GM21360 (cell line): ENCODE data around the gene GRIK1.

Experiments
- ATAC-seq: cut with Tn5 transposase; IDR thresholded peaks from one replicate; pipeline ENCODE4 v1.9.1; 2021; ENCODE audit warnings: mild to moderate bottlenecking, moderate library complexity; ENCODE audit not compliant: unreplicated experiment

The GRIK1 gene

GRCh38 chr21:29787361-29787909 lies 152.4 kb downstream of the GRIK1 start:
- no peak for ATAC-seq

GRCh38 chr21:29786496-29787360 lies 153.1 kb downstream of the GRIK1 start:
- ATAC-seq: no peak

DNA sequence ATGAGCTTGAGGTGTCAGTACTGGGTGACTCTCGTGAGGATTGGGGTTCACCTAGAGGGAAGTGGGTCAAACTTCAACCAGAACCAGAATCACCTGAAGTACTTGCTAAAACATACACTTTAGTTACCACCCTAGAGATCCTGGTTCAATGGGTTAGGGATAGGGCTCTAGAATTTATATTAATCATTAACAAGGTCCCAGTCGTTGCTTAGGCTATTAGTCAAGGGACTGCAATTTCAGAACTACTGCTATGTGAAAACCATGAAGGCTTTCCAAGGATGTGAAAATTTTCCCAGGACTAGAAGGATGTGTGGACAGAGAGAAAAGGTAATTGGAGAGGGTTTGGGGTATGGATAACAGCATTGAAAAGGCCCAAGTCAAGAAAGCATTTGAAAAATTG lies 162.6 kb downstream of the GRIK1 start:
- ATAC-seq: no peak

GRCh38 chr21:29775462-29775861 lies 164.3 kb downstream of the GRIK1 start:
- no peak for ATAC-seq

GRCh38 chr21:29771491-29772066 lies 168.2 kb downstream of the GRIK1 start:
- ATAC-seq: no peak

DNA sequence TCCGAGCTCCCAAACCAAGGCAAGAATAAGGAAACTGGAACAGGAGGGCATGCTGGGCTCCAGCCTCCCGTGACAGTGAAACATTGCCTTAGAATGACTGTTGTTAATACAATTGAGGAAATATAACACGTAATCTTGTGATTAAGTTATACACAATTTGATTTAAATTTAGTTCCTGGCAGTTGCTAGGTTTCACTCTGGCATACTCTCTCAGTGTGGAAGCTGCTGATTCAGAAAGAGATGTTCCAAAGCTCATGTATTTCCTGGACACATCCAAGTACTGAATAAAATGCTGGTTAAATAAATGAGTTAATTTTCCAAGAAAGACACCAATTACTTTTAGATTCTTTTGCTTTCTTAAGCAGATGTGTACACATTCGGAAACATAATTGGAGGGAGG lies 176.1 kb downstream of the GRIK1 start:
- no peak for ATAC-seq

DNA sequence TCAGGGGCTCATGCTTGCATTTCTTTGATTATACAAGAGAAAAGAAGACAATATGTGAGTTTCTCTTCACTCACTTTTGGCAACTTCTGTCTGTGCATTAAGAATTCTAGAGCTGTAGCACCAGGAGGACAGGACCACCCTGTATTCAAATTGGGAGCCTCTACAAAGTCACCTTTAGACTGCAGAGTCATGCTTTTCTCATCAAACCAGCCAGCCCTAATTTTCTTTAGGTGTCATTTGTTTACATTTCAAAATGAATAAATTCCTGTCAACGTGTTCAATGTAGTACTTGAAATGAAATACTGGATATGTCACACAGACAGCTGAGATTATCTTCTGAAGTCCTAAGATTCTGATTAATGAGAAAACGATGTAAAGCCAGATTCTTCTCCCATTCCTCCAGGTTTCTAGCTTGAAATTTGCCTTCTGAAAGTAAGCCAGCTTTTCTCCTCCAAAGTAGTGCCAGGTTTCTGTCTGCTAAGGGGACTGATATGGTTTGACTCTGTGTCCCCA lies 177.2 kb downstream of the GRIK1 start:
- no peak for ATAC-seq

GRCh38 chr21:29753216-29753615 lies 186.6 kb downstream of the GRIK1 start:
- ATAC-seq: no peak

- ATAC-seq: no peak
These were observed 188.2 kb downstream of the GRIK1 start for GRCh38 chr21:29751473-29752185.

DNA sequence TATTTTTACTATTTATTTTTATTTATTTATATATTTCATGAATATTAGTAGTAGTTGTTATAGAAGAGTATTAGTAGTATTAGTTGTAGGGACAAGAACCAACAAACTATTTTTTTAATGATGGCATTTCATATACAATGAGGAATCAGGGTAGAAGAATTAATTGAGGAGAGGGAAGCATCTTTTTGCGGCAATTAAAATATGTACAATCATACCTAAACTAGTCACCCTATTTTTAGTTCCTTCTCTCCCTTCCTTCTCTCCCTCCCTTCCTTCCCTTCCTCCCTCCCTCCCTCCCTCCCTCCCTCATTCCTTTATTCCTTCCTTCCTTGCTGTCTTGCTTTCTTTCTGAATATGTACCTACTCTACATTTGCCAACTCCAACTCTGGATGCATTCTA lies 189.8 kb downstream of the GRIK1 start:
- ATAC-seq: no peak

DNA sequence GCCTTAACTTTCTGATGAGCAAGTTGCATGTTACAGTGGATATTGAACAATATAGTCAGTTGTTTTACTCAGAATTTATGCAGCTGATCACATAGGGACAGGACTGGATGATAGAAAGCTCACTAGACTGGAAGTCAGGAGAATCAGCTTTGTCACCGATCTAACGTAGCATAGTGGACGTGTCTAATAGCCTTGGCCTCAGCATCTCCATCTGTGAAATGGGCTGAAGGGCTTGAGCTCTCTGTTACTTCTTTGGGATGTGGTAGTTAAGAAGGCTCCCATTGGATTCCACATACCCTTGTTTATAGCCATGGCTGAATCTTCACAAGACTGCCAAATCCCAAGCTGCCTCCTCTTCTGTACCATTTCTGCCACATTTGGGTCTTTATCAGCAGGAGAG lies 190.6 kb downstream of the GRIK1 start:
- no peak for ATAC-seq

DNA sequence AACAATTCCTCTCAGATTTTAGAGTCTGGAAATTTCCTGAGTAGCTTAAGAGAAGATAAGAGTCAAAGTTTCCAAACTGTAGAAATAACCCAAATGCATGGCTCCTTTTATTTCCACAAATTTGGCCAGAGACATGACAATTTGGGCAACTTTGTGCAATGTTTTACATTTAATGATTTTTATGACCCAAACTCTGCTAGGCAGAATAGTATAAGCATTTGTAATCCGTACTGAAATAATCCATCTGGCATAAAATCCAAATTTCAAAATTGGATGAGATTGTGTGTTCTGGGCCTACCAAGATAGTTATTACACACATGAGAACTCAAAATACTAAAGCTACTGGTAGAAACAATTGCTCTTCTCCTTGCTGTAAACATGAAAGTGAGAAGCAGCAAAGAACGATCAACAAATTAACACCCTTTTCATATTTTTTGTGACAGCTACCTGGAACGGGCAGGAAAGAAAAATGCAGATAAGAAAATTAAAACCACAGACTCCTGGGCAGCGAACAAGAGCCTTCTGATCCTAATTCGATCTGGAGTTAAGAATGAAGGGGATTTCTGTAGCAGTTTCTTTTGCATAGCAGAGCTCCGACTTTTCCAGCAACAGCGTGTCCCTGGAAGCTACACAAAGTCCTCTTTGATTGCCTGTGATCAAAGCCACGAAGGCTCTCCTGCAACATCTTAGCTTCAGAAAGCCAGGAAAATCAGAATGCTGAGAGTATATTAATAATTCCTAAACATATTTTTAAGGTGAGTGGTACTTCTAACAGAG lies 191.2 kb downstream of the GRIK1 start:
- no peak for ATAC-seq

- ATAC-seq: no peak
These were observed 198.0 kb downstream of the GRIK1 start for GRCh38 chr21:29741761-29742160.

GRCh38 chr21:29739176-29739575 lies 200.6 kb downstream of the GRIK1 start:
- no peak for ATAC-seq

DNA sequence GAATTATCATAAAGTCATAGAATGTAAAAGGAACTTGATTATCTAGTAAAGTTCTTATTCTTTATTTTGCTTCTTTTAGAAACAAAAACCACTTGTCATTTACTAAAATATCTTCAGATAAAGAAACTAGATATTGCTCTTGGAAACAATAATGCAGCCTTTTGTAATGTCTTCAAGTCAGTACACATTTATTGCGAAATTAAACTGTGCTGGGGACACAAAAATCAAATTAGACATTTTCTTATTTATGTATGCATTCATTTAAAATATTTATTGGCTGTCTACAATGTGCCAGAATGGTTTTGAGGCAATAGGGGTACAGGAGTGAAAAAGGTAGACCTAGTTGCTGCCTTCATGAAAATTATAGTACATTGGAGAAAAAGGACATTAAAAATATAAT lies 201.1 kb downstream of the GRIK1 start:
- no peak for ATAC-seq

GRCh38 chr21:29737186-29737585 lies 202.6 kb downstream of the GRIK1 start:
- ATAC-seq: no peak

GRCh38 chr21:29730281-29730680 lies 209.5 kb downstream of the GRIK1 start:
- no peak for ATAC-seq

GRCh38 chr21:29726044-29726443 lies 213.8 kb downstream of the GRIK1 start:
- ATAC-seq: no peak

- no peak for ATAC-seq
These were observed 214.6 kb downstream of the GRIK1 start for GRCh38 chr21:29725025-29725736.

GRCh38 chr21:29721964-29722363 lies 217.8 kb downstream of the GRIK1 start:
- ATAC-seq: no peak
